ENCODE measurements around the gene OOSP3. TPM values are rescaled to one million over a fixed set of nuclear protein-coding genes. Genes with fewer than 3 reads are reported as not detected.
"Not testable (repeated sequence)": the region's sequence is repeated elsewhere in the genome, so short reads cannot be mapped to it uniquely, and the experiment has no call there.

OOSP3 gene
- total RNA-seq, 2 donors from 2014 or later = not detected

DNA sequence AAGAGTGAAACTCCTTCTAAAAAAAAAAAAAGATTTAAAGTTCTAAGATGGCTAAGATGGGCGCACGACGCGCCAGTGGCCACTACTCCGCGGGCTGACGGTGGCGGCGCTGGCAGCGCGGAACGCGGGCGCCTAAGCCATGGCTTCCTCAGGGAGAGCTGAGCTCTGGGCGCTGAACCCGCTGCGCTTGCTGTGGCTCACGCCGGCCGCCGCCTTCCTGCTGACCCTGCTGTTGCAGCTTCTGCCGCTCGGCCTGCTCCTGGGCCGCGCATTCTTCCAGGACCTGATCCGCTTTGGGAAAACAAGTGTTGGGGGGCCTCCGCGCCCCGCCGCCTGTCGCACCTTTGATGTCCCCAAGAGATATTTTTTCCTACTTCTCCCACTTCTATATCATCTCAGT is 19.5 kb downstream of the OOSP3 start:
- no peak for TF ChIP-seq CTCF (IDR thresholded peaks at IDR 0.05)
- no peaks in the 10 kb centered on the region for H3K27me3 ChIP-seq
- no peaks in the 10 kb centered on the region for H3K4me1 ChIP-seq
- no peak overlapping the region for H3K27ac ChIP-seq
- no peak for DNase-seq (ENCODE audit: low spot score)
- H3K4me3 ChIP-seq = no peak overlapping the region
- no peaks in the 10 kb centered on the region for H3K9me3 ChIP-seq
- H3K36me3 ChIP-seq = no peaks in the 10 kb centered on the region

GRCh38 chr11:59898650-59899049 is 20.1 kb downstream of the OOSP3 start:
- Histone ChIP-seq H3K4me1 (no peaks in the 10 kb centered on the region), H3K9me3 (no peaks in the 10 kb centered on the region), H3K36me3 (no peaks in the 10 kb centered on the region), H3K4me3 (no peak overlapping the region), H3K27ac (no peak overlapping the region), H3K27me3 (no peaks in the 10 kb centered on the region)
- no peak for DNase-seq (ENCODE audit: low spot score)
- TF ChIP-seq CTCF (IDR thresholded peaks at IDR 0.05) = no peak

GRCh38 chr11:59899532-59899931 is 20.9 kb downstream of the OOSP3 start:
- H3K27ac ChIP-seq = no peak overlapping the region
- DNase-seq (ENCODE audit: low spot score) = no peak
- H3K4me3 ChIP-seq = no peak overlapping the region
- no peaks in the 10 kb centered on the region for H3K36me3 ChIP-seq
- TF ChIP-seq CTCF (IDR thresholded peaks at IDR 0.05) = no peak
- no peaks in the 10 kb centered on the region for H3K27me3 ChIP-seq
- no peaks in the 10 kb centered on the region for H3K9me3 ChIP-seq
- H3K4me1 ChIP-seq = no peaks in the 10 kb centered on the region

- H3K4me1 ChIP-seq = no peaks in the 10 kb centered on the region
- H3K9me3 ChIP-seq = no peaks in the 10 kb centered on the region
- TF ChIP-seq CTCF (IDR thresholded peaks at IDR 0.05) = no peak
- H3K27me3 ChIP-seq = no peaks in the 10 kb centered on the region
- no peaks in the 10 kb centered on the region for H3K36me3 ChIP-seq
- H3K27ac ChIP-seq = no peak overlapping the region
- H3K4me3 ChIP-seq = no peak overlapping the region
- no peak for DNase-seq (ENCODE audit: low spot score)
These were observed 22.0 kb downstream of the OOSP3 start for GRCh38 chr11:59900366-59901126.

DNA sequence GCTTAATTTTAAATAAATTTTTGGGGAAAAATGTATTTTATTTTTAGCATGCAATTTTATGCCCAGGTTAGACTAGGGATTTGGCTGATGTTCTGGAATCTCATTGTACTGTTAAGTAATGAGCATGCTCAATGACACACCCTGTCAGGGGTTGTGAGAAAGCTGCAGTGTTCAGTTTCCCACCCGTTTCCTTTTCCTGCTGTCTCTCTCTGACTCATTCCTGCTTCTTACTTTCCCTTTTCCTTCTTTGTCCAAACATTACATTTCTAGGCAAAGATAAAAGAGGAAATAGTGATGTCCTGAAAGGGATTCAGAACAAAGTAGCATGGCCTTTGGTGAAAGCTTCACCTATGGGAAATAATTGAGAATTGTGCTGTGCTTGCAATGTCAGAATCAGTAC is 22.7 kb downstream of the OOSP3 start:
- TF ChIP-seq CTCF (IDR thresholded peaks at IDR 0.05) = no peak
- no peak for DNase-seq (ENCODE audit: low spot score)
- H3K4me3 ChIP-seq = no peak overlapping the region
- no peak overlapping the region for H3K27ac ChIP-seq
- H3K36me3 ChIP-seq = no peaks in the 10 kb centered on the region
- H3K4me1 ChIP-seq = no peaks in the 10 kb centered on the region
- H3K27me3 ChIP-seq = no peaks in the 10 kb centered on the region
- H3K9me3 ChIP-seq = no peaks in the 10 kb centered on the region

- not testable (repeated sequence) for H3K4me3 ChIP-seq; H3K36me3 ChIP-seq; H3K9me3 ChIP-seq; H3K27me3 ChIP-seq; H3K4me1 ChIP-seq; H3K27ac ChIP-seq; DNase-seq (ENCODE audit: low spot score)
These were observed 25.0 kb downstream of the OOSP3 start for GRCh38 chr11:59903569-59903968.
